C4-2B (cell line): Measurements from ENCODE around the gene E2F1.

Experiments
- H3K27ac ChIP-seq: fragments of 450-650 bp; 2 replicates; pipeline ENCODE4 v1.5.1; 2017
- ZFX ChIP-seq: fragments of 450-650 bp; IDR thresholded peaks from 2 replicates; pipeline ENCODE4 v1.6.1; 2017
- TF ChIP-seq, protein P1 (sequence below): fragments of 450-650 bp; conservative IDR thresholded peaks from 2 replicates; pipeline ENCODE4 v1.5.1; 2017; ENCODE audit warnings: mild to moderate bottlenecking

Gene E2F1

DNA sequence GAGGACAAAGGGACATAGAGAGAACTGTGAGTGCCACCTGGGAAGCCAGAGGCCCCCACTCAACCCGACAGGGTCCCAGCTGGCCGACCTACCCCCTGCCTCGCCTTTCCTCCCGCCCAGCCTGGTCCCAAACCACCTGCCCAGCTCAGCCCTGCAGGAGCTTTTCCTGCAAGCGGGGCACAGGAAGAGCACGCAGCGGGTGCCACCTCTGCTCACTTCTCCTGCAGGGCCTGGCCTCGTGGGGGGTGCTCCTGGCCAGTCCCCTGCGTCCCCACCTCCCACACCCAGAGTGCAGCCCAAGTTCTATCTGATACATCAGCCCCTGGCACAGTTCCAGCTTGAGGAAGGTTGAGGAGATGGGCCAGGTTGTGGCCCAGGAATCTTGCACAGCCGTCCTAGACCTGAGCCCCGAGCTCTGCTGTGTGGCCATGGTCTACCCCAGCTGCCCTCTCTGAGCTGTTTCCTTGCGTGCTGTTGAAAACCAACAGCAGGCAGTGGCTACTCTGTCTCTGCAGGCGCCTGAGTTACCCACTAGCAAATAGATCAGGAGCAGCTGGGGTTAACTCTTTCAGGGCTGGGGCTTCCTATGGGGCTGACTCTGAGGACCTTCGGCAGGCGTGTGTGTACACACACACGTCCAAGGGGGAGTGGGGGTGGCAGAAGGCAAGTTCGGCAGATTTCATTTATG lies 13.6 kb downstream of the E2F1 start:
- H3K27ac ChIP-seq, result peak overlapping the region; percentile 92
- no peak for TF ChIP-seq ZFX
- TF ChIP-seq, protein P1, sequence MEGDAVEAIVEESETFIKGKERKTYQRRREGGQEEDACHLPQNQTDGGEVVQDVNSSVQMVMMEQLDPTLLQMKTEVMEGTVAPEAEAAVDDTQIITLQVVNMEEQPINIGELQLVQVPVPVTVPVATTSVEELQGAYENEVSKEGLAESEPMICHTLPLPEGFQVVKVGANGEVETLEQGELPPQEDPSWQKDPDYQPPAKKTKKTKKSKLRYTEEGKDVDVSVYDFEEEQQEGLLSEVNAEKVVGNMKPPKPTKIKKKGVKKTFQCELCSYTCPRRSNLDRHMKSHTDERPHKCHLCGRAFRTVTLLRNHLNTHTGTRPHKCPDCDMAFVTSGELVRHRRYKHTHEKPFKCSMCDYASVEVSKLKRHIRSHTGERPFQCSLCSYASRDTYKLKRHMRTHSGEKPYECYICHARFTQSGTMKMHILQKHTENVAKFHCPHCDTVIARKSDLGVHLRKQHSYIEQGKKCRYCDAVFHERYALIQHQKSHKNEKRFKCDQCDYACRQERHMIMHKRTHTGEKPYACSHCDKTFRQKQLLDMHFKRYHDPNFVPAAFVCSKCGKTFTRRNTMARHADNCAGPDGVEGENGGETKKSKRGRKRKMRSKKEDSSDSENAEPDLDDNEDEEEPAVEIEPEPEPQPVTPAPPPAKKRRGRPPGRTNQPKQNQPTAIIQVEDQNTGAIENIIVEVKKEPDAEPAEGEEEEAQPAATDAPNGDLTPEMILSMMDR, result no peak

DNA sequence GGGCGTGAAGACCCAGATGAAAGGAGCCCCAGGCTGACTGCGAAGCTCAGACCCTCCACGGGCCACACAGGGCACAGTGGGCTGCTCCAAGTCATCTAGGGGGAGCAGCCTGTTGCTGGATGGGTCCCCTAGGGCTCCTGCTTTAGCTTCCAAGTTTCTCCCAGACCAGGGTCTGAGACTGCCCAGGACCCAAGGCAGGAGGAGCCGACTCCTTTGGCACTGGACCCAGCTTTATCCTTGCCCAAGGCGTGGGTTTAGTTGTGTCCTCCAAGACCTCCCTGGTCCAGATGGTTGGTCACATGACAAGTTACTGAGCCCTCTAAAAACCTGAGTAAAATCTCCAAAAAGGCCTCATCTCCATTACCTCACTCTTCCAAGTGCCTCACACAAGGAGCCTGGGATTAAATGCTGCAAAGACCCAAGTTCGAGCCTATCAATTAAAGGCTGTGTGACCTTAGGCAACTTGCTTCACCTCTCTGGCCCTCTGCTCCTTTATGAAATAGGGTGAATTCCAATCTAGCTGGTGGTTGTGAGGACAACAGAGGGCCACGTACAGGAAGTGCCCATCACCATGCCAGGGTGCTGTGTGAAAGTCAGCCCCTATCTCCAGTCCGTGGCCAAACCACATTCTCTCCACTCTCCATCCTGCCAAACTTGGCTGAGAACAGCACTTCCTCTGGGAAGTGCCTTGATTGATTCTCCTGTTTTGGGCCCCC lies 14.5 kb downstream of the E2F1 start:
- TF ChIP-seq, protein P1, result no peak
- no peak for TF ChIP-seq ZFX
- H3K27ac ChIP-seq, result peak overlapping the region; percentile 92

DNA sequence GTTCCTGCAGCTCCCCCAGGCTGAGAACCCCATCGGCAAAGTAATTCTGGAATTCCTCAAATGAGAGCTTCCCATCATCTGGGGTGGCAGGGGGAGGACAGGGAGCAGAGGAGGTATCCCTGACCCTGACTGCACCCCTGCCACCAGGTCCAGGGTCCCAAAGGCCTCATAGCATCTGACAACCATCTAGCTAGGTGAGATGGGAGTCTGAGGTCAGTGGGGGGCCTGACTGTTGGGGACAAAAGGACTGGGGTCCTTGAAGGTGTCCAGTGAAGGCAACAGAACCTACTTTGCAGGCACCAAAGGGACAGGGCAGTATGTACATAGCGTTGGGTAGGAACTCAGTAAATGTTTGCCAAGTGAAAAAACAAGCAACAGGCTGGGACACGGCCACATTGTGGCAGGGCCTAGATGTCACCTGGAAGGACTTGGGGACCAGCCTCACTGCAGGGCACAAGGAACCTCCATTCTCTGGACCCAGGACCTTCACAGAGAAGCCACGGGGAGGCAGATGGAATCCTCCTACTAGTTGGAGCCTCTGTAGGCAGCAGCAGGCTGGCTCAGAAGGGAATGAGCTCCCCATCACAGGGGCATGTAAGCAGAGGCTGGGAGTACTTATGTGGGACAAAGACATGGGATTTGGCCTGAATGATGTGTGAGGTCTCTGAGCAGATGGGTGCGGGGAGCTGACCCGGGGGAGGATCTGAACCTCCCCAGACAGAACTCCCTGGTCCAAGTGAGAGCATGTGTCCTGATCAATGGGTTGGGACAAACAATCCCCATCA lies 15.3 kb downstream of the E2F1 start:
- TF ChIP-seq, protein P1, result no peak
- no peak for TF ChIP-seq ZFX
- H3K27ac ChIP-seq, result peak overlapping the region; percentile 23

DNA sequence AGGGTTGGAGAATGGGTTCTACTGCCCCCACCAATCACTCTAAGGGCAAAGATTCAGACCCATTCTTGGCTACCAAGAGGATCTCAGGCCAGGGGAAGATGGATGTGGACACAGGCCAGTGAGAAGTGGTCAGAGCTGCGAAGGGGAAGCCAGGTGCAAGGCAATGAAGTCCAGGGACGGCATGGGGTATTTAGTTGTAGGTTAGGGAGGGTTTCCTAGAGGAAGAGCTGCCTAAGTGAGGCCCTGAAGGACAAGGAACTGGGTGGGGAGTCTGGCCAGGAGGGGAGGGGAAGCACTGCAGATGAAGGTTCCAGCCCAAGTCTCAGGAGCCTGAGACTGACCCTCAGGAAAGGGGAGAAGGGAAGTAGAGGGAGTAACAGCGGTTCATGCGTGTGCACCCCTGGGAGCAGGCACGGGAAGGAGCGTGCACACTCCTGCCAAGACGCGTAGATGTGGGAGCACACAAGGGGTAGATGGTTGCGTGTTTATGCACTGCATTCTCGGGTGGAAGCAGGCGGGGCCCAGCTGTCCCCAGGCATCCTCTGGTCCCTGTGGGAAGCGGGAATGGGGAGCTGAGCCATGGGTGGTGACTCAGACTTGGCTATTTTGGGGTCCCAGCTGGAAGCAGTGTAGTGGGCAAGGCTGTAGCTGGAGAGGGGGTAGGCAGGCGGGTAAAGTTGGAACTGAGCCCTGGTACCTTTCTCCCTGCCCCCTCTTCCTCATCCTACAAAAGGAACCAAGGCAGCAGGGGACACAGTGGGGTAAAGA lies 16.1 kb downstream of the E2F1 start:
- no peak for TF ChIP-seq ZFX
- TF ChIP-seq, protein P1, result no peak
- H3K27ac ChIP-seq, result peak overlapping the region; percentile 23

DNA sequence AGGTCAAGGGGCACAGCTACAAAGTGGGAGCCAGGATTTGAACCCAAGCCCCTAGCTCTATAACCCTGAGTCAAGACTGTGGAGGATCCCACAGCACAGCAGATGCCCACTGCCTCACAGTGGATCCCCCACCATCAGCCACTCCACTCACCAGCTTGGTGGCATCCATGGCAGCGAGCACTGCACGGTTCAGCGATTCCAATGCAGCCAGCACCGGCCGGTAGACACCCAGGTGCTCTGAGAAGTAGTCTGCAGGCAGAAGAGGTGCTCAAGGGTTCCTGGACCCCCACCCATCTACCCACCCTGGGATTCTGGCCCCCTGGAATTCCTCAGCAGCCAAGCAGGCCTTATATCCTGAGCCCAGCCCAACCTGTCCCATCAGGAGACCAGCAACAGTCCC lies 17.0 kb downstream of the E2F1 start:
- H3K27ac ChIP-seq, result peak overlapping the region; percentile 97; the same call in 1 of the 2 replicates
- TF ChIP-seq, protein P1, result no peak
- TF ChIP-seq ZFX, result no peak

DNA sequence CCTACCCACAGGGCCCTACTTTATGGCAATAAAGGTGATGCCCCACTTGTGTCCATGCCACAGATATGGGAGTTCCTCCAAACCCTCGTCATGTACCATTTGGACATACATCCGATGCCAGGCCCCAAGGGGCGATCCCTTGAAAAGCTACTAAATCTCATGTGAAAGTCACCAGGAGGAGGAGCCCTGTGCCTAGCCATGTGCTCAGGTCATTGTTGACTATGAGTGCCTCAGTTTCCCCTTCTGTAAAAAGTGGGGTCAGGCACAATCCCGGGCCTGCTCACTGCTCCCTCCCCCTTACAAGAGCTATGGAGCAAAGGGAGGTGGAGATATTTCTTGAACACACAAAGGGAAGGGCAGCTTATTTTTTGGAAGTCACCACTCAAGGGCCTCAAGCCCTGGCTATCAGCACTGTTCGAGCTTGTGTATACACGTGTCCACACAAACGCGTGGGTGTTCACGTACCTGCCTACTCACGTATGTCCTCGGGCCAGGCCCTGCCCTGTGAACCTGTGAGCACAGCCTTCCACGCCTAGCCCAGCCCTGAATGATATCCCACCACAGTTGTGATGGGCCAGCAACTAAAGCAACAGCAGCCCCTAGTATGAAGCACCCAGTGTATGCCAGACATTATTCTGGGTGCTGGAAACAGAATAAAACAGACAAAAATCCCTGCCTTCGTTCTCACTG lies 17.6 kb downstream of the E2F1 start:
- H3K27ac ChIP-seq, result peak overlapping the region; percentile 97
- no peak for TF ChIP-seq ZFX
- TF ChIP-seq, protein P1, result no peak
